Fibroblast of mammary gland (primary cell): ENCODE results near the gene AP2B1.

ENCODE experiments used
- DNase-seq: peaks from one replicate; pipeline ENCODE4 v3.0.0-alpha.2; 2010; ENCODE audit warnings: low read depth
- H3K4me3 ChIP-seq: 2 replicates; pipeline ENCODE4 v1.5.1; 2011; ENCODE audit warnings: low read depth, mild to moderate bottlenecking, low read length, moderate library complexity; ENCODE audit not compliant: control insufficient read depth
- TF ChIP-seq, protein P1 (sequence below): conservative IDR thresholded peaks from 2 replicates; pipeline ENCODE4 v1.5.1; 2011; ENCODE audit warnings: low read depth, low read length, inconsistent platforms; ENCODE audit not compliant: control insufficient read depth, insufficient read depth

The AP2B1 gene

DNA sequence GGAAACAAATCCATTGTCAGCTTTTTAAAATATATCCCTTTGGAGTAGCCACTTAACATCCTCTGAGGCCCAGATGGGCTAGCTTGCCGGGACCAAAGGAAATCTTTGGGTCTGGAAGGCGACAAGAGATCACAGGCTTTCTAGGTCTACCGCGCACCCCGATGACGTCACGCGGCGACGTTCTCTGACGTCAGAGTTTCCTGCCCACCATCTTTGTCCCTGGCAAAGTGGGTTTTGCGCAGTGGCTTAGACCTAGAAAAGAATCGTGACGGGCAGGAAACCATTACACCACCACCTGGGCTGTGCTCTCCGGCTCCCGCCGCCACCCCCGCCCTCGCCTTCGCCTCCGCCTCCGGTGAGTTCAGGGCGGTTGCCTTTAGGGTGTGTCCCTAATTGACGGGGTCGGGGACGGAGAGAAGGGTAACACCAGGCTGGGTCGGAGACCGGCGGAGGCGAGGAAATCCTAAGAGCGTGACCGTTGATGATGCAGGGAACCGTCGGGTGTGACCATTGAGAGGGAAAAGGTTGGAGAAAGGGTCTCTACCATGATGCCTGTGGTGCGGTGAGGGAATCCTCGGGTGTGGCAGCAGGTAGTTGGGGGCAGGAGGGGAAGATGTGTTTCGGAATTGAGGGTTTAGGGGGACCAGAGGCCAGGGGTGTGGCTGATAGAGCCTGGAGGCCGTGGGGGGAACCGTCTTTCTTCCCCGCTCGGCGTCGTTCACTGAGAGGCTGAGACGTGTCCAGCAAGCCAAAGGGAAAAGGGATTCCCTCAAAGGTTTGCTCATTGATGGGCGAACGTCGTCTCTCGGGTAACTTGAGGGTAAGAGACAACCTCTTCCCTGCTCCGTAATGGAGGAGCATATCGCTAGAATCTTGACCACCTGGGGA is at the start of gene AP2B1:
Gene AP2B1, plus strand, starts transcription at position 249 of the 888 bp plus-strand sequence. CDS start 6,709 bp downstream, outside the sequence.
- peak; percentile 97 for DNase-seq

DNA sequence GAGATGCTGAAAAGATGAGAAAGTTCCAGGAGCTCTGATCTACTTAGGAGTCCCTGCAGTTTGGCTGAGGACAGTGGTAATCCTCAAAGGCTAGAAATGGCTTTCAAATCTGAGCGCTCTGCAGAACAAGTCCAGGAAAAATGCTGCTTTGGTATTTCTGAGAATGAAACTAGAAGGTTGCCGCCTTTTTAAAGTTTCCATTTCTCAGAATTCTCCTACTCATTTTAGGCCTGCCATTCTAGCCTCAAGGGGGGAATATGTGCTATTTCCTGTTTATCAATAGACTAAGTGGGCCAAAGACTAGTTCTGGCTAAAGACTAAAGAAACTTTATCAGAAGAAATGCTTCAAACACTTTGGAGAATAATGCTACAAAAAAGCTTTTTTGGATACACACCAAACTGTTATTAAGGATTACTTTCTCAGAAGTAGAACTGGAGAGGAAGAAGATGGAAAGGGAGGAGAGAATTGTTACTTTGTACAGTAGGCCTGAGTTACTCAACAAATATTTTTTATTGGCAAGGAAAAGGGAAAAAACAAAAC is 49.5 kb upstream of the AP2B1 start, which contains the start of gene SLFN12L:
Gene SLFN12L, minus strand, starts transcription at position 78 of the 541 bp plus-strand sequence. CDS start 15,314 bp downstream, outside the sequence.
- DNase-seq, result no peak
- TF ChIP-seq, protein P1, sequence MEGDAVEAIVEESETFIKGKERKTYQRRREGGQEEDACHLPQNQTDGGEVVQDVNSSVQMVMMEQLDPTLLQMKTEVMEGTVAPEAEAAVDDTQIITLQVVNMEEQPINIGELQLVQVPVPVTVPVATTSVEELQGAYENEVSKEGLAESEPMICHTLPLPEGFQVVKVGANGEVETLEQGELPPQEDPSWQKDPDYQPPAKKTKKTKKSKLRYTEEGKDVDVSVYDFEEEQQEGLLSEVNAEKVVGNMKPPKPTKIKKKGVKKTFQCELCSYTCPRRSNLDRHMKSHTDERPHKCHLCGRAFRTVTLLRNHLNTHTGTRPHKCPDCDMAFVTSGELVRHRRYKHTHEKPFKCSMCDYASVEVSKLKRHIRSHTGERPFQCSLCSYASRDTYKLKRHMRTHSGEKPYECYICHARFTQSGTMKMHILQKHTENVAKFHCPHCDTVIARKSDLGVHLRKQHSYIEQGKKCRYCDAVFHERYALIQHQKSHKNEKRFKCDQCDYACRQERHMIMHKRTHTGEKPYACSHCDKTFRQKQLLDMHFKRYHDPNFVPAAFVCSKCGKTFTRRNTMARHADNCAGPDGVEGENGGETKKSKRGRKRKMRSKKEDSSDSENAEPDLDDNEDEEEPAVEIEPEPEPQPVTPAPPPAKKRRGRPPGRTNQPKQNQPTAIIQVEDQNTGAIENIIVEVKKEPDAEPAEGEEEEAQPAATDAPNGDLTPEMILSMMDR, result no peak
- no peak within 1 kb of the TSS for H3K4me3 ChIP-seq

More for the DNA sequence above, at the start of gene AP2B1:
- peak within 1 kb of the TSS; percentile 69 for H3K4me3 ChIP-seq
- TF ChIP-seq, protein P1, result no peak

DNA sequence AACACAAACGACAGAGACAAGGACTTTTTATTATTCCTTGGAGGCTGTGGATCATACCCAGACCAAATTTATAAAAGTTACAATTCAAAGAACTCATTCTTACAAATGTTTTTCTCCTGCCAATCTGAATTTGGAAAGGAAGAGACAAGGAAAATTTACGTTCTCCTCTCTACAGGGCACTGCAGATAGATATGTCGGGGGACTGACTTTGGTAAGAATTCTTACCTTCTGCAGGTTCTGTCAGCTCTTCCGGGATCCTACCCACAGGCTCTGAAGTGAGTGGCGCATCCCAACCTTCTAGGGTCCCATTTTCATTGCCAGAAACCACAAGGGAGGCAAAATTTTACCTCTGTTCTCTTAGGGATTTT is 47.5 kb upstream of the AP2B1 start:
- no peak overlapping the region for H3K4me3 ChIP-seq
- TF ChIP-seq, protein P1, result no peak
- DNase-seq, result no peak

DNA sequence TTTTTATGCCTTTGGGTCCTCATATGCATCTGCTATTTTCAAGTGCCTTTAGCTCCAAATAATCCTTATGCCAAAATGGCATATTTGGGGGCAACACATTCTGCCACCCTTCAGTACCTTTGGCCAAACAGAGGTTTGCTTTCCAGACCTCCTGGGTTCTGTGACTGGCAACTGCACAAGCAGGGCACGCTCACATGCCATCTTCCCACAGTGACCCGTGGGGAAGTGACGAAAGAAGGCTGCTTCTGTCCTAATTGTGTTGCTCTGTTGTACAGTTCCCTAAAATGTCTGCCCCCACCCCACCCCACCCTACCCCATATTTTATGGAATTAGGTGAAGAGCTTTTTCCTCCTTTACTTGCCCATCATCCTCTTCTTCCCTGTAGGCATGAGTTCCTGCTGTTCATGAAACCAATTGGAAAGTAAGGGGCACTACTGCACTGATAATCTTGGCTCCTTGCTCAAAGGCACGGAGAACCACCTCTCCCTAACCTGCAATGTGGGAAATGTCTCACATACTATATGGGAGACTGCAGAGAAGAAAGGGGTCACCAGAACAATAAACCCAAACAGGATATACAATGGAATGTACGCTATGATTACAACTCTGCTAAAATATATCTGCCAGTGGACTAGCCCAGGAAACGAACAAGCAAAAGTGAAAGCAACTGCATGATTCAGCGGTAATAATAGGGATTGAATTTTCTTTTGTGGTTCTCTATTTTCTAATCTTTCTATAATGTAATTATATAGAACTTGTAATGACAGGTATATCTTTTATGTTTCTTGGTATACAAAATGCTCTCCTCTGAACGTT is 46.3 kb upstream of the AP2B1 start:
- no peak overlapping the region for H3K4me3 ChIP-seq

GRCh38 chr17:35541434-35541833 is 45.7 kb upstream of the AP2B1 start:
- H3K4me3 ChIP-seq, result no peak overlapping the region
- DNase-seq, result no peak

More for the DNA sequence above, 46.3 kb upstream of the AP2B1 start:
- DNase-seq, result peak; percentile 25
- TF ChIP-seq, protein P1, result no peak

DNA sequence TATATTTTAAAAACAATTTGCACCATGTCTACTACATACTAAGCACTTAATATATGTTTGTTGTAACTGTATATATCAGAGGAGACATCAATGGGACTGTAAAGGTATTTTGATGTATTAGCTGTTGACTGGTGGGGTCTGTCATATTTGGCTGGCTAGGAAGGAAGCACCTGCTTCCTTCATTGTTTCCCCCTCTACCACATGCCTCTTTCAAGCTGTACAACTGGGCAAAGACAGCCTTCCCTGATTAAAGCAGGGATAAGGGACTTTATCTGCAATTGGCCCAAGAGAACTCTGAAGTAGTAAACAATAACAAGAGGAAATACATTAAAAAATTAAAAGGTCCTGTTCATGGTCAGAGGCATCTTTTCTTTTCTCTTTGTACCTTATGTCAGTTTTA is 44.1 kb upstream of the AP2B1 start:
- H3K4me3 ChIP-seq, result no peak overlapping the region
- TF ChIP-seq, protein P1, result no peak
- no peak for DNase-seq

More at GRCh38 chr17:35541434-35541833, 45.7 kb upstream of the AP2B1 start:
- TF ChIP-seq, protein P1, result no peak
